COLO829 (cell line): Measurements from ENCODE around the gene THSD4.

ENCODE experiments used
- DNase-seq: peaks from one replicate; pipeline ENCODE4 v3.0.0; 2012; ENCODE audit warnings: low spot score

The THSD4 gene

DNA sequence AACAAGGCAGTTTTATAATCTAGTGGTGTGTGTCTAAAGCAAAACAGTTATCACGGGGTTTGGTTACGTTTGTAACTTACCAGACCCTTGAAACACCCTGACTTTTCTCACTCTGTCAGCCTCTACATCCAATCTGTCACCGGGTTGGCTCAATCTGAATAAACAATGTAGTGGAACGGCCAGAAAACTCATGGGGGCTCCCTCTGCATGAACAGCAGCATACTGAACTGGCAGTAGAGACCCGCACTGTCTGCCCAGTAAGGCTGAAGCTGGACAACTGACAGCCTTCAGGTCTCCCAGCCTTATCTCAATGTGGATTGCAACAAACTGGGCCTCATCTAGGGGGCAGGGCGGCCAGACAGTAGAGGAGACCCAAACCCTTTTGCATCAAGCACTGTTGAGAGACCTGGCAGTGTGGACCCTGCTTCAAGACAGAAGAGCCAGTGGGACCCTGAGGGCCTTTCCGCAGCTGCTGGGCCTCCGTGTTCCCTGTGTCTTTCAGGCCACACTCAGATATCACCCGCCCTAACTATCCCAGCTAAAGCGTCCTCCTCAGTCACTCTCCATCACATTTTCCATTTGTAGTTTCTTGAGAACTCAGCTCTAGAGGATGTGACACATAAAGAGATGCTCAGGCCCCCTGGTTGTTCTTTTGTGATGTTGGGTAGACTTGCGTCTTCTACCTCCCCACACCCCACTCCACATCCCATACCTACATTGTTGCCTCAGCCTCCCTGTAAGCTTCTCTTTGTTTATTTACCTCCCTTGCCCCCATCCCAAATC, 513.9 kb downstream of the THSD4 start:
- DNase-seq, result no peak

DNA sequence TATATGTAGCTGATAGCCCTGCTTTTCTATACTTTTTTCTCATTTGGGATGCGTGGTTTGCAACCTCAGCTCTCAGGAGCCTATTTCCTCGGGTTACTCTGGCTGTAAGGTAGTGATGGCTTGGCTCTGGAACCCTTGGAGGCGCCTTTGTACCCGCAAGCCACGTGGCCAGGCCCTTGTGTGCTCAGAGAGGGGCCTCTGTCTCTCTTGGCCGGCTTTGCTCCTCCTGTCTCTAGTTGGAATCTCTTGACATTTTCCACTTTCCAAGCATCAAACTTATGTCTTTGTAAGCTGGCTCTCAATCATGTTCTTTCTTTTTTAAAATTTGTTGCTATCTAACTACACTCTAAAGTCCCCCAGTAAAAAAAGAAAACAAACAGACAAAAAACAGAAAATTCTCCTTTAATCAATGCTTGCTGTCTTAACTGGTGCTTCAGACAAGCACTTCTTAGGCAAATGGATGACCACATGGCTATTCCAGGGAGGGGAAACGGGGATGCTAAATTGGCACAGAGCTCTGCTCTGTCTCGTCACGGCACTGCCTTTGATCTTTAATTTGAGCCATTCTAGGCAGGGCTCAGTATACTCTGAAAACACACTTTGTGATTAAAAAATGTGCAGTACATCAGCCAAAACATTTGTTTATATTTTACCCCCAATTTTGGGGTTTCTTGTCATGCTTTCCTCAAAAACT, 514.7 kb downstream of the THSD4 start:
- no peak for DNase-seq

DNA sequence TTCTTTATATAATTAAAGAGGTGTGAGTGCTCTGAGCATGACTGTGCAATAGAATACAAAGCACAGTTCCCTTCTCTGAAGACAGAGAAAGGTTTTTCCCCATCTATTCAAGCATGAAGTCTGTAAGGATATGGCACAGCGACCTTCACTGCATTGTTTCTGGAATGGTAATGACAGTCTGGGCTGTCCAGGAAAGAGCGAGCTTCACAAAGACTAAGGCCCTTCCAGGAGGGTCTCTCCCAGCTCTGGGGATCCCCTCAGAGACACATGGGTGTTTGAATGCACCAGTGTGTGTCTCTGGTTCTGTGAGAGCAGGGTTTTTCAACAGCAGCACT, 515.2 kb downstream of the THSD4 start:
- no peak for DNase-seq

DNA sequence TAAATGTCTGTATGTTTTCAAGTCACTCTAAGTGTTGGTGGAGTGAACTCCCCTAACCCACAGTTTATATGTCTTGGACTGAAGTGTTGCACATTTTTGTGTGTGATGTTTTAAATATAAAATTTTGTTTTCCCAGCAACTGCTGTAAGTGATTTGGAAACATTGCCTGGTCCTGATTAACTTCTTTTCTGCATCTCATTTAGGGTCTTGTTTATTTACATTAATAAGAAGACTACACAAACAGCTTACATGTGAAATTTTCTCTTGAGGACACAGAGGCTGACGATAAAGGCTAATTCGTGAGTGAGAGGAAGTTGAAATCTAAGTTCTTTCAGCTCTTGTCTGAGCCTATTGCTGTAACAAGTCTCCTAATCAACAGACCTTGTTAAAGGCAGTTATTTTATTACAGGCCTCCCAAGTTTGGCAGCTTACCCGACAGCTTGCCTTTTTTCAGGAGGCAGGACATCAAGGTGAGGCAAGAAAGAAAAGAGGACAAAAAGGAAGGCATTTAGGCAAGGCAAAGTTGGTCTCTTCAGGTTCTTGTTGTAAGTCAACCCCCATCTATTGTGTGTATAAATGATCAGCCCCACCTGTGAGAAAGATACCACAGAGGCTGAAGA, 517.4 kb downstream of the THSD4 start:
- no peak for DNase-seq

DNA sequence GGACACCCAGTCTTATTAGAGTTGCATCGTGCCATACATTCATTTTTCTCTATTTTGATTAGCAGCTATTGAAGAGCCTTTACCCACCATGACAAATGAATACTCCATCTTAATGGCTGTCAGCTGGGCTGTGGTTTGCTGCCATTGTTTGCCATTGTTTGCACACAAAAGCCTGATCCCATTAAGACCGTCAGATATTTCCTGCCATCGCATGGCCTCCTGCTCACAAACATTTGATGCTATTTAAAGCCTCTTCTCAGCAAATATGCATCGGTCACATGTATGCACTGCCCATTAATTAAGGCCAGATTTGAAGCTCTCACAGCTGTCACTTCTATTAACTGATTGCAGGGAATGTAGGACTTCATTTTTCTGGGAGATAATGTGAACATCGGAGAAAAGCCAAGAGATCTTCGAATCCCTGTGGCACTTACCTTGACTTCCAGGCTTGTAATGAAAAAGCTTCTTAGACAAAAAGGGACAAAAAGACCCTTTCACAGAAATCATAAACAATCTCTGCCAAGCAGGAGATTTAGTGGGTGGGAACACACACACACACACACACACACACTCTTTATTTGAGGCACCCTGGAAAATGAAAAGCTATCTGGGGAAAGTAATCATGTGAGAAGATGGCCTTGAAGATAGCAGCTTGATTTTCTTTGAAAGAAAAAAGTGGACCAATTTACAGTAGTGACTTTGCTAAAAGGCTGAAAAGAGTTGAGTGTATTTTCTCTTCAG, 519.7 kb downstream of the THSD4 start:
- DNase-seq, result peak; percentile 25

DNA sequence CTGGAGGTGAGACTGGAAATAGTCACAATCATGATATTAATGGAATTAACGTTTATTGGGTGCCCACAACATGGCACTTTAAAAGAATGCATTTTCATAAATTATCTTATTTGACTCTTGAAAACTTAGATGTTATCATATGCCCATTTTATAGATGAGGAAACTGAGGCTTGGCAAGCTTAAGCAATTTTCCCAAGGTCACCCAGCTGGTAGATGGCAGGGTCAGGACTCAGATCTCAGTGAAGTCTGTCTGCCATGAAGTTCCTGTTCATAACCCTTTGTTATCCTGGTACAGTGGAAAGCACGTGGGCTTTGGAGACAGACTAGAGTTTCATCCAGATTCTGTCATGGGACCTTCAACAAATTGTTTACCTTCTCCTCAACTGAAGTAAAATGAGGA, 520.5 kb downstream of the THSD4 start:
- DNase-seq, result no peak

DNA sequence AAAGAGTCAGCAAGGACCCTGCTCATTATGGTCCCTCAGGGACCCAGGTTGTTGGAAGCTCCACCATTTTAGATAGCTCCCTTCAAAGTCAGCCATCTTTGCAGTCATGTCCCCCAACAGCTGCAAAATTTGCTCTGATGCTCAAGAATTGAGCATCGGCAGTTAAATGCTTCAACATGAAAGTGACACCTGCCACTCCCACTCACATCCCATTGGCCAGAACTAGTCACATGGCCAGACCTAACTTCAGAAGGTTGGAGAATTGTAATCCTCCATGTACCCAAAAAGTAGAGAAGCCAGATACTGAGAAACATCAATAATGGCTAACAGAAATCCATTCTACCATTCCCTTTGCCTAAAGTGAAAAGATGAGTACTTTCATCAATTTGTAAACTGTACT, 523.6 kb downstream of the THSD4 start:
- DNase-seq, result no peak

DNA sequence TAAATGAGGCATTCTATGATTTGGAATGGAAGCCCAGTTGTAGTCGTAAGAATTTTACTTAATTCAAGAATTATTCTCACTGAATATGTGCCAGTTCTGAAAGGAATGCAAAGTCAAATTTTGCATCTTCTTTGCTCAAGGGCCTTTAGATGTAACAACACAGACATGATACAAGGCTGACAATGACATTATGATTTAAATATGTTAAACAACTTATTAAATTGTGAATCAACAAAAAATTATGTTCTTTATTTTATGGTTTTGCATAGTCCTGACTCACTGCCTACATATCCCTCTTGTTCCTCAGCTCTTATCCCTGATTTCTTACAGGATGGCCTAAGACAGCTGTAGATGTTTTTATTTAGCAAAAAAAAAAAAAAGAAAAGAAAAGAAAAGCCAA, 524.2 kb downstream of the THSD4 start:
- no peak for DNase-seq

DNA sequence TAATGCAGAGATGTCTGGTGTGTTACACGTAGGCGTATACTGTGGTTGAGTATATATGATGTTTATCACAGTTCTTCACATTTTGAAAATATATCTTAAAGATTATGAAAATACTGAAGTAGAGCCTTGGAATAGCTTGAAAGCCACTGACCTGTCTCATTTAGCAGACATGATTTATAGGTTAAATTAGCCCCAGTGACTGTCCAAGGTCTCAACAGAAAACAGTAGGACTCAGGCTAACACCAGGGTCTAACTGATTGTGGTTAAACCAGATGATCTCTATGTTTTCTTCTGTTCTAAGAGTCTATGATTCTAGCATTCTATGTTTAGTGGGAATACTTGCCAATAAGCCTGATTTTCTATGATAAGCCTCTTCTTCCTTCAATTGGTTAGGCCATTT, 528.6 kb downstream of the THSD4 start:
- no peak for DNase-seq

DNA sequence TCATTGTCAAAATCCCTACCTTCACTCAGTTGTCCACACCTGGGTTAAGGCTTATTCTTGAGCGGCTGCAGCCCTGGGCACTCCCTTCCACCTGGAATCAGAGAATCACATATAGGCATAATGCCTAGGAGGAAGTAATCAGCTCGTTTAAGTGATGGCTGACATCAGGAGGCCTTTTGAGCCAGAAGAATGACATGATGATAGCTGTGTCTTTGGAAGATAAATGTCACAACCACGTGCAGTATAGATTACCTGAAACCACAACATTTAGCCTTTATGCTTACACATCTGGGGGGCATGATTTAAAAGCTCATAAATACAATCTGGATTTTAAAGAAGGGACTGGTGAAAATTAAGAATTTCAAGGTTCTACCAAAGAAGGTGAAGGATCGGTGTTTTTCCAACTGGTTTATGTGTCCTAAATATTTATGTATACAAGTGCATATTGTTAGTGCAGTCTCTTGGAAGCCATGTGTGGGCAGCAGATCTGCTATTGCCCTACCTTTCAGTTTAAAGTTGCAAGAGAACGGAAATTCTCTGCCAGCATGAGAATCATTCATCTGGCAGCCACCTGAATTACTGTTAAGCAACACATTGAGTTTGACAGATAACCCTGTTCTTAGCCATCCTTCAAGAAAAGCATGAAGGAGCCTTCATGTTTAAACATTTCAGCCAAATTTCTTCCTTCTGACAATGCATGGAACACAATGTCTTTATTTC, 531.7 kb downstream of the THSD4 start:
- no peak for DNase-seq

DNA sequence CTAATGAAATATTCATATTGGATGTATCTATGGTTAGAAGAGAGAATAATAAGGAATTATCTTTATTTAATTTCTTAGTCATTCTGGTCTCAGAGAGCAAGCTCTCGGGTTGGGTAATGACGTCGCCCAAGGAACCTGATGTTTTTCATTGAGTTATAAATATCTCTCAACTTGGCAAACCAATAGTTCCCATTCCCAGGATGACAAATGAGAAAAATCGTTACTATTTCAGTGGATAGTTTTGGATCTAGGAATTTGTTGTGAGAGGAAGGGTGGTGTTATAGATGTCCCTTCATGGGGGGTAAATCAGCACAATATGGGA, 532.2 kb downstream of the THSD4 start:
- no peak for DNase-seq

DNA sequence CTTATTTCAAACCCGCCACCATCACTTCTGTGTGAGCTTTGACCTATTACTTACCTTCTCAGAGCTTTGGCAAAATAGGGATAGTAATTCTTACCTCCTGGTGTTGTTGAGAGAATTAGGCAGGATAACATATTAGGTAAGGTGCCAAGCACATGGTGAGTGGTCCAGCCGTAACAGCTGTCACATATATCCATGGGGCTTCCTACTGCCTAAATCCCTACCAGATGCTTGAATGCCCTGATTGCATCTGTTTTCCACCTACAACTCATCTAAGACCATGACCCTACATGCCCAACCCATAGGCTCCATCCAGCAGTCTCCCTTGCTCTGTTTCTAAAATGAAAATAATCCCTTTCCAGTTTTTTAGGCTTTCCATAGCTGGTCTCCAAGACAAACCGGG, 532.8 kb downstream of the THSD4 start:
- DNase-seq, result no peak

DNA sequence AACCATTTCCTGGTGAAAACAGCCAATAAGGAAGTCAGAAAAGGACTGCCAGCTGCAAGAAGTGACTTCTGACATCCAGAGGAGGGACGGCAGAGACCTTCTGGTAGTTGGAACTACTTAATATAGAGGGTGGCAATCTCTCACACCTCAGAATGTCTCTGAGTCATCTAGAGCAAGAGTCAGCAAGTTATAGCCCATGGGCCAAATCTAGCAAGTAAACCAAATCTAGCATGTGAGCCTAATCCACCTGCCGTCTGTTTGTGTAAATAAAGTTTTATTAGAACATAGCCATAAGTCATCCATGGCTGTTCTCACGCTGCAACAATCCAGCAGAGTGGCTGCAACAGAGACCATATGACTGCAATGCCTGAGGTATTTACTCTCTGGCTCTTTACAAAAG, 534.6 kb downstream of the THSD4 start:
- DNase-seq, result no peak

DNA sequence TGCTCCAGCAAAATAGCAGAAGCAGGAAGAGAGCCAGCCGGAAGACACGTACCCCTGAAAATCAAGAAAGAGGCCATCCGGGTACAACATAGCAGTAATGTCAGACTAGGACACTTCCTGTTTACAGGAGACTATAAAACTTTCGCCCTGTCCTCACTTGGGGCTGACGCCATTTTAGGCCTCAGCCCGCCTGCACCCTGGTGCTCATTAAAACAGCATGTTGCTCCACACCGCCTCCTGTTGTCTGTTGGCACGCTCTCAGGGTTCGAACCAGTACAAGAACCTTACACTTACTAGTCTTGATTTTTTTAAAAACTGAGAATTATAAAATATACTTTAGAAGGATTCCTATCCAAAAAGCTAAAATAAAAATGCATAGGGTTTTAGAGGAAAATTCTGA, 535.3 kb downstream of the THSD4 start:
- DNase-seq, result no peak

DNA sequence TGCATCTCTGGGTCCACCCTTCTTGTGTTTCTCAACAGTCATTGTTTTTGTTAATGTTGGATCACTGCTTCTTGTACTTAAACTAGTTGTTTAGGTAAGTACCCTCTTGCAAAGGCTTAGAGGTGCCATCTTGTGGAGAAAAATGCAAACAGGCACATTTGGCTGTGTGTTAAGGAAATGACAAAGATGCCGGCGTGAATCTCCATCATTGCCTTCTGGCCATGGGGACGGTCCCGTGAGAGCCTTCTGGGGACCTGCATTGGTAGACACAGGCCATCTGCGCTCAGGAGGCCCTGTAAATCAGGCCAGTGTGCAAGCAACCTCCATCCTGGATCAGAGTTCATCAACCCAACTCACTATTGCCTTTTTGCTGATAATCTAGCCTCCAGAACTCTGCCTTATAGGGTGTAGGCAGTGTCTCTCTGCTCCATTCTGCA, 536.5 kb downstream of the THSD4 start:
- peak; percentile 48 for DNase-seq

DNA sequence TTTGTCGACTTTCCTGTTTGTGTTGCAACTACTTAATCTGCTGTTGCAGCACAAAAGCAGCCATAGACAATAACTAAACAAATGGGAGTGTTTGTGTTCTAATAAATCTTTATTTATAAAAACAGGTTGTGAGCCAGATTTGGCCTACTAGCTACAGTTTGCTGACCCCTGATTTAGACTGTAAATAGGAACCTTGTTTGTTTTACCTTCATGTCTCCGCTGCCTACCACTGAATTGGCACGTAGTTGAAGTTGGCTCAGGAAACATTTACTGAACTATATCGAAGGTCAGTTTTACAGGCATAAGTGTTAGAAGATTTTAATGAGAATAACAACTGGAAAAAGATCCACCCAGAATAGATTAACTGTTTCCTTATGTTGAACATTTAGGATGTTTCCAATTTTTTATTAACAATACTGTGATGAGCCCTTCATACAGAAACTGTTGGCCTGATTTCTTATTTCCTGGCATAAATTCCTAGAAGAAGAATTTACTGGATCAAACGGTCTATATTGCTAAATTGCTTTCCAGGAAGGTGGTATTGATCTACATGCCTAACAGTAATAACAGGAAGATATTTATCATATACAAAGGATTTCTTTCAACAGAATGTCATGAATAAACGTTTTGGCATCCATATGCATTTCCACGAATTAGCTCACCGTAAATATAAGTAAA, 538.9 kb downstream of the THSD4 start:
- DNase-seq, result no peak

DNA sequence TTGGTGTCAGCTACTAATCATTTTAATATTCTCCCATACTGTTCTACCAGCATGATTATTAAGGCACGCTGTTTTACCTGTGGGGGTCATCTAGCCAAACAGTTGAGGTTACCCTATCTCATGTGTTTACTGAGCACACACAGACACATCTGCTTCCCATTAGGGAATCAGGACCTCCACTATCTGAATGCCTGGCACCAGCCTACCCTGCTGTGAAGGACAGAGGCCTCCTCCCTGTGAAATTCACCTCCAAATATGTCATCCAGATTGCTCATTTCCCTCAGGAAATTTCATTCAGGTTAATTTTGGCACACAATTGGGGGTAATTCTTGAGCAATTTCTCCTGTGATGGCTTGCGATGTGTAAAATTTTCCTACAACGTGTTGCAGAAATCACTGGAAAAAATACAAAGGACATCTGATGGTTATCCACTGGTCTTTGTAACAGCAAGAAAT, 539.5 kb downstream of the THSD4 start:
- DNase-seq, result no peak

DNA sequence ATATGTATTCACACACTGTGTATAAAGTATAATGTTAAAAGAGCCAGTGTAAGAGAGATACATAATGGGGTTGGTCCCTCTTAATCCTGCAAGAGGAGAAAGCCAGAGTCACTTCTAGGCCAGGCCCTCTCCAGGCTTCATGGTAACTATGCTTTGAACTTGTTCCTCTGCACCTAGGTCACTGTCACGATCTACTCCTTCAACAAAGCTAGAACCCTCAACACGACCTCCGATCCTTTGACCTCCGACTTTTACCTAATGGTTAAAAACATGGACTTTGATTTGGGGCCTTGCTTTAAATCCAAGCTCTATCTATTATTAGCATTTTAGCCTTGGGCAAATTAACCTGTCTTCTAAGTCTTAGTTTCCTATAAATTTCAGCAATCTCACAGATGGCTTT, 541.2 kb downstream of the THSD4 start:
- no peak for DNase-seq

DNA sequence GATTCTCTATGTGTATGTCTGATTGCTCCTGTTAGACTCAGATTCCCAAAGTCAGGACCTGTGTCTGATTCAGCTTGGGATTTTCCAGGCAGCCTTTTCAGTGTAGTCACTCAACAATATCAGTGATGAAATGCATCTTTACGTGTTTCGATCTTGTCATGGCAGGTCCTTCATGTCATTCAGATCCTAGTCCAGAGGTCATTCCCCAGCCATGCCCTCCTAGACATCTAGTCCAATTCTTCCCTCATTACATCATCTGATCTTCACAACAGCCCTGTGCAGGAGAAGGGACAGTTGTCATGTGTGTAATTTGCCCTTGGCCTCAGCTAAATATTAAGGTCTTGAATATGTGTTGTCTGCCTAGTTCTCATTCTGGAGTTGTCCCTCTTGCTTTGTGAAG, 541.9 kb downstream of the THSD4 start:
- no peak for DNase-seq

DNA sequence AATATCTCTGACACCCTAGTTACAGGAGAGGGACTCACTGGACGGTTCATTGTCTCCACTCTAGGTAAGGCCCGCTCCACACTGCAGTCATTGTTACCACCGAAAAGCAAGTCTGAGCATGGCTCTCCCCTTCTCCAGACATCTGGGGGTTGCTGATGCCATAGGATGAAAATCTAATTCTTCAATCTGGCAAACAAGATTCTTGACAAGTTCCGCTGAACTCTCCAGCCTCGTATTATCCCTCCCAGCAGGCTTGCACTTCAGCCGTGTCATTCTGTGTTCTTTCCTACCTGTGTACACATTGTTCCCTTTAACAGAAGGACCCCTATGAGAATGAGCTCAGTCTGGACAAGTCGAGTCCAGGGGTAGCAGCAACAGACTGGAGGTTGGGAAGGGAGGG, 542.8 kb downstream of the THSD4 start:
- DNase-seq, result no peak
